HG03135 (cell line): Measurements from ENCODE around the gene CPTP.

Experiments used
- ATAC-seq: cut with Tn5 transposase; IDR thresholded peaks from one replicate; pipeline ENCODE4 v1.9.1; 2021; ENCODE audit warnings: mild to moderate bottlenecking, moderate library complexity; ENCODE audit not compliant: unreplicated experiment

The CPTP gene

DNA sequence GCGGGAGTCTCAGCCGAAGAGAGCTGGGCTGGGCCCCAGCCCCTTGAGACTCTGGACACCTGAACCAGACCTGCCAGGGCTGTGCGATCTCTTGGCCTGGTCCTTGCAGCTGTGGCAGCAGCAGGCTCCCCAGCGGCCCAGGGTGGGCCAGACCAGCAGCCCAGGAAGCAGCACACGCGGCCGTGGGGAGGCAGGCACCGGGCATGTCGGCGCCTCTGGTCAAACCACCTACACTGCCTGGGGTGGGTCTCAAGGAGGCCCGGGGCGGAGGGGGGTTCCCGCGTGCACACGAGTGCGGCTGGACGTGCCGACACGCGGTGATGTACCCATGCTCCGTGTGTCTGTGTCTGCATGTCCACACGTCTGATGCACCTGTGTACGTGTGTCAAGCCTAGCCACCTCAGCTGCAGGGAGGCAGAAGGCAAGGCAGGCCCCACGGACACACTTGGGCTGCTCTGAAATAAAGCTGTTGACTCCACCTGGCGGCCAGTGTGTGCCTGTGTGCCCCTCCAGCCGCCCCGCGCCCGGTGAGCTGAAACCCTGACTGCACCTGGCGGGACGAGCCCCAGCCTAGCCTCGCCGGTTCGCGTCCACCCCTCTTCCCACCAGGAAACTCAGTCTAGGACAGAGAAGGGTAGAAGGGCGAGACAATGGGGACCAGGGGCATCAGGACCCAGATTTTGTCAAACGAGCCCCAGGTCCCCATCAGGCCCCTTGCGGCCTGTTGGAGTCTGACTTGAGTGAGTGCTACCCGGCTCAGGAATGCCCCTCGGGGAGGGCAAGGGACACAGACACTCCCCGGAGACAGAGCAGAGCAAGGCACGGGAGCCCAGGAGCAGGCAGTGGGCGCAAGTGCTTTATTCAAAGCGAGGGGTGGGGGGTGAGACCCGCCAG, 32.8 kb upstream of the CPTP start:
- peak; percentile 47 for ATAC-seq

- ATAC-seq, result no peak
Measured at GRCh38 chr1:1292442-1292779, 32.2 kb upstream of the CPTP start.

GRCh38 chr1:1292851-1293250, 31.8 kb upstream of the CPTP start:
- ATAC-seq, result no peak

GRCh38 chr1:1293263-1294249, 31.0 kb upstream of the CPTP start:
- no peak for ATAC-seq

DNA sequence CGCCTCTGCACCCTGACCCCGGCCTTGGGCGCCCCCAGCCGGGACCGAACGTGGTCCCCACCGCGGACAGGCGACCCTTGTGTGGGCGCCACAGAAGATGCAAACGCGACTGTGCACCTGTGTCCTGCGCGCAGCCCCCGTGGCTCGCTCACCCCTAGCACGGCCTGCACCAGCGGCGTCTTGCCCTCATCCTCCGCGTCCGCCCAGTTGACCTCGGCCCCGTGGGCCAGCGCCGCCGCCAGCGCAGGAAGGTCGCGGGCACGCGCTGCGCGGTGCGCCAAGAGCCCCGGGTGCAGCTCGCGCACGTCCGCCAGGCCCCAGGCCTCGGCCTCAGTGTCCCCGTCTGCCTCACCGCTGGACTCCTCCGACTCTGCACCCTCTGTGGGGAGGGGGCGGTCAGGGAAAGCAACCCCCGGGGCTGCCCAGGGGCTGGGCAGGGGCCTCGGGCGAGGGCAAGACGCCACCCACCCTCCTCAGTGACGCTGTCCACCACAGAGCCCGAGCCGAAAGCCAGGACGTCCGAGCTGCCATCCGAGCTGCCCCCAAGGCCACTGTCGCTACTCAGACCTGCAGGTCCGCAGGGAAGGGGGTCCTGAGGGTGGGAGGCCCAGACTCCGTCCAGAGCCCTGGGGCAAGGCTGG, 30.2 kb upstream of the CPTP start:
- ATAC-seq, result no peak

- ATAC-seq, result no peak
Measured at GRCh38 chr1:1295154-1295923, 29.3 kb upstream of the CPTP start.

GRCh38 chr1:1296070-1297061, 28.2 kb upstream of the CPTP start:
- ATAC-seq, result no peak

- ATAC-seq, result no peak
Measured at GRCh38 chr1:1297802-1298424, 26.7 kb upstream of the CPTP start.

GRCh38 chr1:1298861-1299685, 25.5 kb upstream of the CPTP start:
- no peak for ATAC-seq

- ATAC-seq, result no peak
Measured at GRCh38 chr1:1299686-1300351, 24.8 kb upstream of the CPTP start.

GRCh38 chr1:1300352-1300739, 24.3 kb upstream of the CPTP start:
- ATAC-seq, result no peak

DNA sequence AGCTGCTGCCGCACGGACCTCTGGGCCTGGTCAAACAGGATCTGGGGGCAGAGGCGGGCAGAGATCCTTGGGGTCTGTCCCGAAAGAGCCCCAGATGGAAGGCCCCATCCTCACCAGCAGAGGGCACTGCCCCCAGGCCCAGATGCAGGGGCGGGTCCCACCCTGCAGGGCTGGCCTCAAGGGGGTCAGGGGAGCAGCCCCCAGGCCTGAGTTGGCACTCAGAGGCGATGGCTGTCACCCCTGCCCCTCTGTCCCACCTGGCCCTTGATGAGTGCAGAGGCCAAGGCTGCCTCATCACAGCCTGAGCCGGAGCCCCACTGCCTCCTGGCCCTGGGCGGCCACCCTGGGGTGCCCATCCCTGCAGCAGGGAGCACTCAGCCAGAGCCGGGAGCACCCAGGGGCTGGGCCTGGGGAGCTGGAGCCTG, 22.6 kb upstream of the CPTP start:
- ATAC-seq, result no peak

- ATAC-seq, result no peak
Measured at GRCh38 chr1:1302951-1303509, 21.6 kb upstream of the CPTP start.

GRCh38 chr1:1303736-1304135, 20.9 kb upstream of the CPTP start:
- ATAC-seq, result no peak

GRCh38 chr1:1304331-1305299, 20.0 kb upstream of the CPTP start:
- no peak for ATAC-seq
